Measurements from ENCODE around the gene TMPO. TPM values are rescaled to one million over a fixed set of nuclear protein-coding genes. Genes with fewer than 3 reads are reported as not detected.

TMPO gene
- total RNA-seq = 65.8 TPM

- H3K4me1 ChIP-seq (ENCODE audit: control insufficient read depth in 3 of 3, insufficient read depth in 3 of 3, low read length in 3 of 3) = peaks cover 4 to 14% (median 9%) of the 10 kb centered on the region in 3 donors
- H3K4me3 ChIP-seq (ENCODE audit: low read length in 3 of 3) = peak within 1 kb of the TSS; percentile 82 to 98 (median 97)
- no peaks in the 10 kb centered on the region for H3K9me3 ChIP-seq (ENCODE audit: control insufficient read depth in 3 of 3, low read length in 3 of 3)
- H3K9ac ChIP-seq (ENCODE audit: low read depth in 1 of 3, low read length in 3 of 3) = peak within 1 kb of the TSS; percentile 98 to 99 (median 99)
- H3K27me3 ChIP-seq (ENCODE audit: control insufficient read depth in 3 of 3, insufficient read depth in 3 of 3, low read length in 3 of 3) = no peaks in the 10 kb centered on the region
- H3K27ac ChIP-seq (ENCODE audit: low read depth, low read length) = peak within 1 kb of the TSS; percentile 93
- H3K36me3 ChIP-seq (ENCODE audit: control insufficient read depth in 3 of 3, insufficient read depth in 3 of 3, low read length in 3 of 3) = no peaks in the 10 kb centered on the region
Observed at GRCh38 chr12:98515287-98516110, at the start of gene TMPO. Gene TMPO, plus strand, starts transcription at chr12:98515590. Its CDS starts 278 bp downstream, at chr12:98515868.

- no peak overlapping the region for H3K27ac ChIP-seq (ENCODE audit: low read depth, low read length)
- H3K9me3 ChIP-seq (ENCODE audit: control insufficient read depth in 3 of 3, low read length in 3 of 3) = no peaks in the 10 kb centered on the region
- H3K4me1 ChIP-seq (ENCODE audit: control insufficient read depth in 3 of 3, insufficient read depth in 3 of 3, low read length in 3 of 3) = no peaks in the 10 kb centered on the region
- no peak overlapping the region for H3K9ac ChIP-seq (ENCODE audit: low read depth in 1 of 3, low read length in 3 of 3)
- no peak overlapping the region for H3K4me3 ChIP-seq (ENCODE audit: low read length in 3 of 3)
- H3K27me3 ChIP-seq (ENCODE audit: control insufficient read depth in 3 of 3, insufficient read depth in 3 of 3, low read length in 3 of 3) = no peaks in the 10 kb centered on the region
- no peaks in the 10 kb centered on the region for H3K36me3 ChIP-seq (ENCODE audit: control insufficient read depth in 3 of 3, insufficient read depth in 3 of 3, low read length in 3 of 3)
Observed at GRCh38 chr12:98465950-98466602, 49.3 kb upstream of the TMPO start.

GRCh38 chr12:98466640-98467400, 48.6 kb upstream of the TMPO start:
- no peaks in the 10 kb centered on the region for H3K36me3 ChIP-seq (ENCODE audit: control insufficient read depth in 3 of 3, insufficient read depth in 3 of 3, low read length in 3 of 3)

GRCh38 chr12:98469109-98469508, 46.3 kb upstream of the TMPO start:
- H3K9ac ChIP-seq (ENCODE audit: low read depth in 1 of 3, low read length in 3 of 3) = no peak overlapping the region
- H3K27me3 ChIP-seq (ENCODE audit: control insufficient read depth in 3 of 3, insufficient read depth in 3 of 3, low read length in 3 of 3) = no peaks in the 10 kb centered on the region
- no peak overlapping the region for H3K4me3 ChIP-seq (ENCODE audit: low read length in 3 of 3)
- no peaks in the 10 kb centered on the region for H3K9me3 ChIP-seq (ENCODE audit: control insufficient read depth in 3 of 3, low read length in 3 of 3)
- H3K4me1 ChIP-seq (ENCODE audit: control insufficient read depth in 3 of 3, insufficient read depth in 3 of 3, low read length in 3 of 3) = no peaks in the 10 kb centered on the region
- no peak overlapping the region for H3K27ac ChIP-seq (ENCODE audit: low read depth, low read length)
- H3K36me3 ChIP-seq (ENCODE audit: control insufficient read depth in 3 of 3, insufficient read depth in 3 of 3, low read length in 3 of 3) = no peaks in the 10 kb centered on the region

More at GRCh38 chr12:98466640-98467400, 48.6 kb upstream of the TMPO start:
- Histone ChIP-seq H3K4me3 (ENCODE audit: low read length in 3 of 3) (no peak overlapping the region), H3K27ac (ENCODE audit: low read depth, low read length) (no peak overlapping the region), H3K27me3 (ENCODE audit: control insufficient read depth in 3 of 3, insufficient read depth in 3 of 3, low read length in 3 of 3) (no peaks in the 10 kb centered on the region), H3K9ac (ENCODE audit: low read depth in 1 of 3, low read length in 3 of 3) (no peak overlapping the region), H3K9me3 (ENCODE audit: control insufficient read depth in 3 of 3, low read length in 3 of 3) (no peaks in the 10 kb centered on the region), H3K4me1 (ENCODE audit: control insufficient read depth in 3 of 3, insufficient read depth in 3 of 3, low read length in 3 of 3) (no peaks in the 10 kb centered on the region)

- Histone ChIP-seq H3K9ac (ENCODE audit: low read depth in 1 of 3, low read length in 3 of 3) (no peak overlapping the region), H3K4me1 (ENCODE audit: control insufficient read depth in 3 of 3, insufficient read depth in 3 of 3, low read length in 3 of 3) (peaks cover 0 to 4% (median 0%) of the 10 kb centered on the region in 3 donors), H3K4me3 (ENCODE audit: low read length in 3 of 3) (no peak overlapping the region), H3K27ac (ENCODE audit: low read depth, low read length) (no peak overlapping the region), H3K27me3 (ENCODE audit: control insufficient read depth in 3 of 3, insufficient read depth in 3 of 3, low read length in 3 of 3) (no peaks in the 10 kb centered on the region), H3K36me3 (ENCODE audit: control insufficient read depth in 3 of 3, insufficient read depth in 3 of 3, low read length in 3 of 3) (no peaks in the 10 kb centered on the region), H3K9me3 (ENCODE audit: control insufficient read depth in 3 of 3, low read length in 3 of 3) (no peaks in the 10 kb centered on the region)
Observed at GRCh38 chr12:98470469-98471082, 44.8 kb upstream of the TMPO start.

GRCh38 chr12:98471085-98471484, 44.3 kb upstream of the TMPO start:
- no peak overlapping the region for H3K4me3 ChIP-seq (ENCODE audit: low read length in 3 of 3)
- H3K27me3 ChIP-seq (ENCODE audit: control insufficient read depth in 3 of 3, insufficient read depth in 3 of 3, low read length in 3 of 3) = no peaks in the 10 kb centered on the region
- peaks cover 0 to 4% (median 0%) of the 10 kb centered on the region in 3 donors for H3K4me1 ChIP-seq (ENCODE audit: control insufficient read depth in 3 of 3, insufficient read depth in 3 of 3, low read length in 3 of 3)
- no peak overlapping the region for H3K9ac ChIP-seq (ENCODE audit: low read depth in 1 of 3, low read length in 3 of 3)
- no peak overlapping the region for H3K27ac ChIP-seq (ENCODE audit: low read depth, low read length)
- H3K36me3 ChIP-seq (ENCODE audit: control insufficient read depth in 3 of 3, insufficient read depth in 3 of 3, low read length in 3 of 3) = no peaks in the 10 kb centered on the region
- no peaks in the 10 kb centered on the region for H3K9me3 ChIP-seq (ENCODE audit: control insufficient read depth in 3 of 3, low read length in 3 of 3)

GRCh38 chr12:98475565-98475908, 39.9 kb upstream of the TMPO start:
- Histone ChIP-seq H3K27ac (ENCODE audit: low read depth, low read length) (no peak overlapping the region), H3K9ac (ENCODE audit: low read depth in 1 of 3, low read length in 3 of 3) (peak overlapping the region in 1 of 3 donors; percentile 6), H3K9me3 (ENCODE audit: control insufficient read depth in 3 of 3, low read length in 3 of 3) (no peaks in the 10 kb centered on the region)

GRCh38 chr12:98478606-98479005, 36.8 kb upstream of the TMPO start:
- Histone ChIP-seq H3K9me3 (ENCODE audit: control insufficient read depth in 3 of 3, low read length in 3 of 3) (no peaks in the 10 kb centered on the region), H3K36me3 (ENCODE audit: control insufficient read depth in 3 of 3, insufficient read depth in 3 of 3, low read length in 3 of 3) (no peaks in the 10 kb centered on the region), H3K27me3 (ENCODE audit: control insufficient read depth in 3 of 3, insufficient read depth in 3 of 3, low read length in 3 of 3) (no peaks in the 10 kb centered on the region), H3K4me3 (ENCODE audit: low read length in 3 of 3) (no peak overlapping the region), H3K27ac (ENCODE audit: low read depth, low read length) (no peak overlapping the region), H3K4me1 (ENCODE audit: control insufficient read depth in 3 of 3, insufficient read depth in 3 of 3, low read length in 3 of 3) (peaks cover 0 to 4% (median 0%) of the 10 kb centered on the region in 3 donors), H3K9ac (ENCODE audit: low read depth in 1 of 3, low read length in 3 of 3) (no peak overlapping the region)

More at GRCh38 chr12:98475565-98475908, 39.9 kb upstream of the TMPO start:
- Histone ChIP-seq H3K36me3 (ENCODE audit: control insufficient read depth in 3 of 3, insufficient read depth in 3 of 3, low read length in 3 of 3) (no peaks in the 10 kb centered on the region), H3K4me1 (ENCODE audit: control insufficient read depth in 3 of 3, insufficient read depth in 3 of 3, low read length in 3 of 3) (peaks cover 0 to 4% (median 0%) of the 10 kb centered on the region in 3 donors), H3K4me3 (ENCODE audit: low read length in 3 of 3) (no peak overlapping the region), H3K27me3 (ENCODE audit: control insufficient read depth in 3 of 3, insufficient read depth in 3 of 3, low read length in 3 of 3) (no peaks in the 10 kb centered on the region)

- Histone ChIP-seq H3K9ac (ENCODE audit: low read depth in 1 of 3, low read length in 3 of 3) (no peak overlapping the region), H3K4me3 (ENCODE audit: low read length in 3 of 3) (no peak overlapping the region), H3K36me3 (ENCODE audit: control insufficient read depth in 3 of 3, insufficient read depth in 3 of 3, low read length in 3 of 3) (no peaks in the 10 kb centered on the region), H3K9me3 (ENCODE audit: control insufficient read depth in 3 of 3, low read length in 3 of 3) (no peaks in the 10 kb centered on the region), H3K27ac (ENCODE audit: low read depth, low read length) (no peak overlapping the region), H3K27me3 (ENCODE audit: control insufficient read depth in 3 of 3, insufficient read depth in 3 of 3, low read length in 3 of 3) (no peaks in the 10 kb centered on the region), H3K4me1 (ENCODE audit: control insufficient read depth in 3 of 3, insufficient read depth in 3 of 3, low read length in 3 of 3) (no peaks in the 10 kb centered on the region)
Observed at GRCh38 chr12:98483621-98484503, 31.5 kb upstream of the TMPO start.

All from skeletal muscle tissue (tissue), 4 donors.